Body of pancreas (tissue), 4 donors: Measurements from ENCODE around the gene CHST14.

Experiments used
- POLR2A ChIP-seq, 3 donors: fragments of 450-650 bp; IDR thresholded peaks; one replicate each; pipeline ENCODE4 v1.6.1; 2016; ENCODE audit warnings: antibody characterized with exemption in 3 of 3, mild to moderate bottlenecking in 2 of 3
- TF ChIP-seq, protein P1 (sequence below), 7 experiments: fragments of 450-650 bp in 4 of 7; fragments of 200-600 bp in 3 of 7; sonication (generic) in 3 of 7; IDR thresholded peaks; one replicate each; pipeline ENCODE4 v1.5.1; 2016 to 2019; ENCODE audit warnings: antibody characterized with exemption in 7 of 7

DNA sequence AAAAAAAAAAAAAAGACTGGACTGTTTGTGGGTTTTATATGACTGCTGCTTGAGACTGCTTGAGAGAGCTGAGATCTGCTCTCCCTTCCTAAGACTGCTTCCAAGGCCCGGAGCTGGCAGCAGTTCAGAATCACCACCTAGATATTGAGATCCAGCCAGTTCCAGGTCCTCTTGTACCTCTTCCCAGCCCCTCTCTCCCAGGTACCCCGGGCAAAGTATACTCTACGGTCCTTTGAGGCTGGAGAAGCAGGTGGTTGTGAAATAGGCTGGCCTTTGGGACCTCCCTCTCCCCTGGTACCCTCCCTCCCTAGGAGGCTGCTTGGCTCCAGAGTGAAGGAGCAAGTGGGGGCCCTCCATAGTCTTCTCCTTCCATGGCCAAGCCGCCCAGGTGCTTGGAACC is 42.6 kb upstream of the CHST14 start:
- no peak for TF ChIP-seq POLR2A (IDR thresholded peaks at IDR 0.05)
- TF ChIP-seq, protein P1, sequence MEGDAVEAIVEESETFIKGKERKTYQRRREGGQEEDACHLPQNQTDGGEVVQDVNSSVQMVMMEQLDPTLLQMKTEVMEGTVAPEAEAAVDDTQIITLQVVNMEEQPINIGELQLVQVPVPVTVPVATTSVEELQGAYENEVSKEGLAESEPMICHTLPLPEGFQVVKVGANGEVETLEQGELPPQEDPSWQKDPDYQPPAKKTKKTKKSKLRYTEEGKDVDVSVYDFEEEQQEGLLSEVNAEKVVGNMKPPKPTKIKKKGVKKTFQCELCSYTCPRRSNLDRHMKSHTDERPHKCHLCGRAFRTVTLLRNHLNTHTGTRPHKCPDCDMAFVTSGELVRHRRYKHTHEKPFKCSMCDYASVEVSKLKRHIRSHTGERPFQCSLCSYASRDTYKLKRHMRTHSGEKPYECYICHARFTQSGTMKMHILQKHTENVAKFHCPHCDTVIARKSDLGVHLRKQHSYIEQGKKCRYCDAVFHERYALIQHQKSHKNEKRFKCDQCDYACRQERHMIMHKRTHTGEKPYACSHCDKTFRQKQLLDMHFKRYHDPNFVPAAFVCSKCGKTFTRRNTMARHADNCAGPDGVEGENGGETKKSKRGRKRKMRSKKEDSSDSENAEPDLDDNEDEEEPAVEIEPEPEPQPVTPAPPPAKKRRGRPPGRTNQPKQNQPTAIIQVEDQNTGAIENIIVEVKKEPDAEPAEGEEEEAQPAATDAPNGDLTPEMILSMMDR (IDR thresholded peaks at IDR 0.05) = no peak
